Fibroblast of skin of right quadriceps (primary cell): ENCODE data around the gene TRIM15.
"Not testable (repeated sequence)": the region's sequence is repeated elsewhere in the genome, so short reads cannot be mapped to it uniquely, and the experiment has no call there.

Source experiments
- DNase-seq: peaks from one replicate; pipeline ENCODE4 v3.0.0-alpha.2; 2013

Gene TRIM15

DNA sequence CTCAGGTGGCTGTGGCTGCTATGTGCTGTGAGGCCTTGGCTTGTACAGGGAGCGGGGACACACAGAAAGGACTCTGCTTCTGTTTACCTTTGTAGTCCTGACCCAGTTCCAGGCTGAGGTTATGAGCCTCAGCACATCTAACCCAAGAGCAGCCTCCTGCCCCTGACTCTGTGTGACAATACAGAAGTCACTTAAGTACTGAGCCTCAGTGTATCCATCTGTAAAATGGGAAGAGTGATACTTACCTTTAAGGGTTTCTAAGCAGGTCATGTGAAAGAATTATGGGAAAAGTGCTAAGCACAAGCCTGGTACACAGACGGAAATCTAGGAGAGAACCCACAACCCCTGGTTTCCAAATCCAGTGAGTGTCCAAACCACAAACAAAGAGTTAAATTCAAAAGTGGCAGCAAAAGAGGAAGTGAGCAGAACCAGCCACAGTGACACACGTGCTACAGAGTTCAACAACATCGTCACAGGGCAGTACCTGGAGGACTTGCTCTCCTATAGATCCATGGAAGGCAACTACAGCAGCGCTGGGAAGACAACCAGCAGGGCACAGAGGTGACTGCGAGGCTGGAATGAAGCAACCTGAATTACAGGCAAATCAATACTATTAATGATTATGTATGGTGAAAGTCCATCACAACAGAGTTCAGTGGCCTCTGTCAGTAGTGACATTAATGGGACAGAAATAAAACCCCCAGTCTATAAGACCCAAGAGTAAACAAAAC, 37.4 kb downstream of the TRIM15 start:
- no peak for DNase-seq

DNA sequence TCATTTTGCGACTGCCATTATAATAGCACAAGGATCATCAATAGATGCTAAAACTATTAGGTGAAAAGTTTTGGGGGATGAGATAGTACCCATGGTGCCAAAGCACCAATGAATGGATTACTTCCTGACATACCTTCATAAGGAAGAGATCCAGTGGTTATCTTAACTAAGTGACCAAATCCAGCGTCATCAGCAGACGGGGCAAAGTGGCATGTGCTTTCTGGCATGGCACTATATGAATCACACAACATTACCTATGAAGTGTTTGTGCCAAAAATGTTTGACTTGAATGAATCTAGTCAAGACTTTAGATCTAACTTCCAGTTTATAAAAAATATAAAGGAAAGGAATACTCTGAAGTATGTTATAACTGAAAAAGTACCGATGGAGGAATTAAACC, 39.0 kb downstream of the TRIM15 start:
- DNase-seq, result no peak

DNA sequence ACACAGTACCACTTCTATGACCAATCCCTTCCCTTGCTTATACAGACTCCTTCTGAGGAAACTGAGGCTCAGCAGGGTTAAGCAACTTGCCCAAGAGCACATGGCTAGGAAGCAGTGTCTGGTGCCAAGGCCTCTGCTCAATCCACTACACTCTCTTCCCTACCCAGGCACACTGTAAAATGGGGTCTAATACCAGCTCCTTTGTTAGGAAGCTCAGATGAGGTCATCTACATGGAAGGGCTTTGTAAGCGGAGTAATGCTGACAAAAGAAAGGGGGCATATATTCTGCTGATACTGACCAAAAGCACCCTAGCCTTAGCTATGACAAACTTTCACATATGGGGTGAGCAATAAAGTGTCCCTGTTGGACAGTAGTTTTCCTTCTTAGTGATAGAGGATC, 40.8 kb downstream of the TRIM15 start:
- no peak for DNase-seq

DNA sequence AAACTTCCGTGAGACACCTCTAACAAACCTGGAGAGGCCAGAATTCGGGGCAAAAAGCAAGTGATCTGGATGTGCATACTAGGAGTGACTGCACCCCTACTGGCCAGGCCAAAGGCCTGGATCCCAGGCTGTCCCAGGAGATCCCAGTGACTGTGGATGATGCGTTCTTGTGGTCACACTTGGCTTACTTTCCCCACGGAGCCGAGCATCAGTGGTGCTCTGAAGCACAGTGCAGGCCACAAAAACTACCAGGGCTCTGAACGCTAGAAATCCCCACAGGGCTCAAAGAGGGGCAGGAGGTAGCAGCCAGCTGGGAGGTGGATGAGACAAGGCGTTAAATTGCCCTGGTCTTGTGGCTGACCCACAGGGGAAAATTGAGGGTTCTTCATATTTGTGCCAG, 42.8 kb downstream of the TRIM15 start:
- no peak for DNase-seq

DNA sequence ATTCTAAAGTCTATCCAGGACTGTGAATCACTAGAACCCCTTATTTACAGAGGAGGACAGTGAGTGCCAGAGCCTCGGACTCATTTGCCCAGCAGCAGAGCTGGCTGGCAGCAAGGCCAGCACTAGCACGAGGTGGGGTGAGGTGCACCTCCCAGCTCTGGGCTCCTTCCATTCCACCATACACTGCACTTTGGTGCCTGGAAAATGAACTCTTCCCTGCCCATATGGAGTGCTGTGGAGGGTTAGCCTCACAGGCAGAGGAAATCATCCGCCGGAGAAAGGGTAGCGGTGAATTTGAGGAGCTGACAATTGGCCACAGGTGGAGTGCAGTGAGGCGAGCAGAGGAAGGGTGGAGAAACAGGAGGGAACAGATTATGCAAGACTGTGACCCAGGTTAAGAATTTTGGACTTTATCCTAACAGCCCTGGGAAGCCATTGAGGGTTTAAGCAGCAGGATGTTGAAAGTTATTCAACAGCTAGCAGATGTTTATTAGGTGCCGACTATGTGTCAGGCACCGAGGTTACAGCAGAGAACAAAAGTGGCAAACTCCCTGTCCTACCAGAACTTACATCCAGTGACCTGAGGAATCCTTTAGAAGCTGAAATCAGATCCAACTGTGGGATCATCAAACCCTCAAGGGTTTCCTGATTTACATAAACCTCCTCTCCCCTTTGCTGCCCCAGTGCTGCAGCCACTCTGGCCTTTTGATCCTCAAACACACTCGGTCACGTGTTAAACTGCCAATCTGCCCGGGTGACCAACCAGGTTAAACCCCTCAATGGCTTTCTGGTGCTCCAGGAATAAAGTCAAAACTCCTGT, 43.7 kb downstream of the TRIM15 start:
- DNase-seq, result peak; percentile 19

DNA sequence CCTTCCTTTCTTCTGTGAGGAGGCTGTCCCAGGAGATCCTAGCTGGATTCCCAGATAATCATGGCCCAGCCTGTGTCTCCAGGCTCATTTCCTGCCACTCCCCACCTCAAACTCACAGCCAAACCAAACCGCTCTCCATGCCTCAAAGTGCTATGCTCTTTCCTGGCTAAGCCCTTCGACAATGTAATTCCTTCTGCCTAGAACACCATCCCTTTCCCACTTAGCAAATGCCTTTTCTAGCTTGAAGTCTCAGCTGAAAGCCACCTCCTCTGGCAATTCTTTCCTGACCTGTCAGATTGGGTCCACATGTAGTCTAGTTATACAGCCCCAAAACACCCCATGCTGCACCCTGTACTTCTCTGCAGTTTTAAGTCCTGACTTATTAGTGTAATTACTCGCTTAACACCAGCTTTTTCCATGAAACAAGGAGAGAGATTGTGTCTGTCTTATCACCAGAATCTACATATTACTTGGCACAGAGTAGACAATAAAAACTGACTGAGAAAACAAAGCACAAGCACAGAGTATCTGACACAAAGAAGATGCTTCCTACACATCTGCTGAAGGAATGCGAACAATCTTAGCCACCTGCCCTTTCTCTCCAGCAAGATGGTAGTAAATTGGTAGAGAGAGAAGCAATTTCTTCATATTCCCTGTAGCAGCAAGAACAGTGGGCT, 44.4 kb downstream of the TRIM15 start:
- peak; percentile 29 for DNase-seq

DNA sequence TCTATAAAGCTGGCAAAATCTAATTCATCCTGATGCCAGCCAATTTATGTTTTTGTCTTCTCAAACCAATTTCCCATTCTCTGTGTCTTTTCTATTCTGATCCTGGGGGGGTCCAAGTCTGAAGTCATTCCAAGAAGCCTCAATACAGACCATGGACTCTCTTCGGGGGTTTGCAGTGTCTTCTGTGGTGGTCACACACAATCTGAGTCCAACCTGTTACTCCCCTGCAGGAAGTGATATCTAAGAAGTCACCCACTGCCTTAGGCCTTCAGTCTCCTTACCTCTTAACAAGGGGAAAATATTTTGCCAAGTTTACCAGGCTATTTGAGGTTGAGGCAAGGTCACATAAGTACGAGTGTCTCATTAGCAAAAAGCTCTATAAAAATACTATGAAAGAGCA, 48.0 kb downstream of the TRIM15 start:
- no peak for DNase-seq

DNA sequence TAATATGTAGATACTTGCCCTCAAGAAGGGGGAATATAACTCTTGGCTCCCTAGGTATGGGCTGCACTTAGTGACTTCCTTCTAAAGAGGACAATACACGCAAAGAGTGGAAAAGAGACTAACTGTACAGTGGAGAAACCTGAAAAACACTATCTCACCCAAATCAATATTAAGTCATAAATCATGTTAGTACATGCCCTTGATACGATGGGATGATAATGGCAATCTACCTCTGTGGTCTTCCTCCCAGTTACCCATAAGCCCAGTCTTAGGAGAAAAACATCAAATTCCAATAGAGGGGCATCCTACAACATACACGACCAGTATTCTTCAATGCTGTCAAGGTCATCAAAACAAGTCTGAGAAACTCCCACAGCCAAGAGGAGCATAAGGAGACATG, 48.6 kb downstream of the TRIM15 start:
- DNase-seq, result no peak

DNA sequence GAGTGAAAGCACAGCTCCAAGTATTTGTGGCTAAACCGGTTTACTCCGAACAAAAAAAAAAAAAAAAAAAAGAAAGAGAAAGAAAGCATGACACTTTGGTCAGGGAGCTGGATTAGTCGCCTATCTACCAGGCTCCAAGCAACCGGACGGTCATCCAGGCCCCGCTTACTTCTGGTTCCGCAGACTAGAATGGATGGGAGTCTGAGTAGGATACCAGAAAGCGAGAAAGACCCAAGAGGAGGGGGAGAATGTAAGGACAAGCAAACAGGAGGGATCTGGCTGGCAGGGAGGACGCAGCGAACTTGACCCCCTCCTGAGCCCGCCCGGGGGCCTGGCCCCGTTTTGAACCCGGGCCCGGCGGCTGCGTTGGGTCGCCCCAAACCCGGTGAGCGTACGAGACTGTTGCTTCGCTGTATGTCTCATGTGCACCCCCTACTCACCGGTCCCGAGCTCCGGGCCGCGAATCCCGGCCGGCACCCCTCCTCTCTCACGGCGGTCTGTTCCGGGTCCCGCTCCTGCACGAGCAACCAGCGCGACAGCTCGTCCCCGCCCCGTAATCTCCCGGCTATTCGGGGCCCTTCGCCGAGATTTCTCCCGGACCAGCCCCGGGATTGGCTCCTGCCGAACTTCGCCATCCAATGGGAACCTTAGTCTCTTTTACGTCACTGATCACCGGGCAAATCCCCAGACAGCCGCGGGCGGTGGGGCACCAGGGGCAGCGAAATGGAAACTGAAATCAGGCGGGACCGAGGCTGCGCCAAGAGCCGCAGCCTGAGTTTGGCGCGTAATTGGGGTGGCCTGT, 49.7 kb downstream of the TRIM15 start, which contains the start of gene TRIM26:
TRIM26 (minus strand) TSS at position 542 of the 802 bp plus-strand sequence. CDS start 14,303 bp downstream, outside the sequence.
- peak; percentile 97 for DNase-seq

DNA sequence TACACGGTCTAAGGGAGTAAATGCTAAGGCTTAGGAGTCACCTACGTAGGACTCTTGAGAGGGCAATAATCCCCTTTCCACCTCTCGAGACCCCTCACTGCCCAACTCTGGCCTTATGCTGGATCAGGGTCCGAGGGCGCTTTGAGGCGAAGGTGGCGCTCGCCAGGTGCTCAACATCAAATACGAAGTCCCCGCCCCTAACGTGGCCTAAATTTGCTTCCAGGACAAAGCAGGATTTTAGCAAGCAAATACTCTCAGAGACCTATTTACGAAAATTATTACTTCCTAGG, 50.3 kb downstream of the TRIM15 start:
- DNase-seq, result no peak

DNA sequence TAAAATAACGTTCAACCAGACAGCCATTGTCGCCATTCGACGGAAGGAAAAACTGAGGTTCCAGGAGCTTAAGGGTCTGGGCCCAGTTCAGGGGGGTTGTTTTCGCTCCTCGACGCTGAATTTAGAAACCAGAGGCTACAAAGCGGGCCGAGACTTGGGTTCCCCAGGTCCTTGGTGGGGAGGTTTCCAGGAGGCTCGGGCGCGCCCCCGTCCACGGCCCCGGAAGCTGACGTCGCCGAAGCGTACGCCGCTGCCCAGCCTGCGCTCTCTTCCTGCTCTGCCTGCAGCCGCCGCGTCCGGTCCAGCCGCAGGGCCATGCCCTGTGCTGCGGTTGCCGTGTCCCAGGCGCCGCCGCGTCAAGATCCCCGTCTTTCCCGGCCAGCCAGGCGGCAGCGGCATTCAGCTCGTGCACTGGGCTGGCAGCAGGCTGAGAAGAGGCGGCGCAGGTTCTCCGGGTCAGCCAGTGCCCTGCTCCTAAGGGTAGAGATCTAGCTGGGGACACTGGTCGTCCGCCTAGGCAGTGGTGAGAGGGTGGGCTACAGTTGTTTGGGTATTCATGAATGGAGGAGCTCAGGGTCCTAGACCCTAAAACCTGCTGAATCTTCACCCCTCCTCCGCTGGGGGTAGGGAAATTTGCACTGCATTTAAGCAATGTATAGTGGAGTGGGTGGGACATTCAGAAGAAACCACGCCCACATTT, 50.8 kb downstream of the TRIM15 start:
- peak; percentile 53 for DNase-seq

DNA sequence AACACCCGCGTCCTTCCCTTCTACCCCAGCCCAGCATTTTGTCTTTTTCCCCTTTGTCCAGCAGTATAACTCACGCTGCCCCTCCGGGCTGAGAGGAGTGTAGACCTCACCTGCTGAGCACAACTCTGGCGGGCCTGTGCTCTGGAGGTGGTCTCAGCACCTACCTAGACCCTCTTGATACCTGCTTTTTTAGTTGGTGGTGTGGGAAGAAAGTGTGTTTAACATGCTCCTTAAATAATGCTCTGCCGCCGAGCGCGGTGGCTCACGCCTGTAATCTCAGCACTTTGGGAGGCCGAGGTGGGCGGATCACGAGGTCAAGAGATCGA, 51.3 kb downstream of the TRIM15 start:
- DNase-seq, result no peak

DNA sequence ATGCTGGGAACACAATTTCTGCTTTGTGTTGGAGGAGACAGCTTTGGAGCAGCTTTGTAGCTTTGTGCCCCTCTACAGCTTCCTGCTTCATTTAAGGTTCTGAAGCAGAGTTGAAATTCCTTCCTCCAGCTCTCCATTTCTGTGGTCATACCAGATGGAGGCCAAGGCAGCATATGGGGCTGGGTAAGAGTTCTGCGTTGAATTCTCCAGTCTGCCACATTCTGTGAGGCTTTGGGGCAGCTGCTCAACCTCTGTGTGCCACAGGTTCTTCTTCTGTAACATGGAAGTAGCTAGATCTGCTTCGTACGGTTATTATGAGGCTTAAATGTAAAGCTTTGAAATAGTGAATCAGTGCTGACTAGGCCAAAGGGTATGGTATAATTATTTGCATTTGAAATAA, 52.8 kb downstream of the TRIM15 start:
- DNase-seq, result no peak

DNA sequence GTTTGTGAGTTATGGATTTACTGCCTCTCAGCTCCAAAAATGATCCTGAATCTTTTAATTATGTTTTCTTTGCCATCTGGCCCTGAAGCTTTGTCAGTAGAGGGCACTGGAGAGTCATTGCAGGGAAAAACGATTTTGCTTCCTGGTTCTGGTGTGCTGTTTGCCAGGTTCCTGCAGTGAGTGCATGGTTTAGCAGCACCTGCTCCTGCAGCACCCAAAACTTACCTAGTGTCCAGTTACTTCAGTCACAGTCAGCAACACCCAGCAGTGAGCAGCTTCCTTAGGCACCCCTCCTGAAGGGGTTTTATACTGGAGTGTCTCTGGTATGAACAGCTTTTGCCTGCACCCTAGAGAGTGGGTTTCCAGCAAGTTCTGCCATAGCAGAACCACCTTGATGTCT, 55.9 kb downstream of the TRIM15 start:
- peak; percentile 43 for DNase-seq

DNA sequence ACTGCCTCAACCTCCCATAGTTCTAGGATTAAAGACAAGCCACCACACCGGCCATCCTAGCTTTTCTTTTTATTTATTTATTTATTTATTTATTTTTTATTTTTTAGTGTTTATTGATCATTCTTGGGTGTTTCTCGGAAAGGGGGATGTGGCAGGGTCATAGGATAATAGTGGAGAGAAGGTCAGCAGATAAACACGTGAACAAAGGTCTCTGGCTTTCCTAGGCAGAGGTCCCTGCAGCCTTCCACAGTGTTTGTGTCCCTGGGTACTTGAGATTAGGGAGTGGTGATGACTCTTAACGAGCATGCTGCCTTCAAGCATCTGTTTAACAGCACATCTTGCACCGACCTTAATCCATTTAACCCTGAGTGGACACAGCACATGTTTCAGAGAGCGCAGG, 58.0 kb downstream of the TRIM15 start:
- DNase-seq, result not testable (repeated sequence)

DNA sequence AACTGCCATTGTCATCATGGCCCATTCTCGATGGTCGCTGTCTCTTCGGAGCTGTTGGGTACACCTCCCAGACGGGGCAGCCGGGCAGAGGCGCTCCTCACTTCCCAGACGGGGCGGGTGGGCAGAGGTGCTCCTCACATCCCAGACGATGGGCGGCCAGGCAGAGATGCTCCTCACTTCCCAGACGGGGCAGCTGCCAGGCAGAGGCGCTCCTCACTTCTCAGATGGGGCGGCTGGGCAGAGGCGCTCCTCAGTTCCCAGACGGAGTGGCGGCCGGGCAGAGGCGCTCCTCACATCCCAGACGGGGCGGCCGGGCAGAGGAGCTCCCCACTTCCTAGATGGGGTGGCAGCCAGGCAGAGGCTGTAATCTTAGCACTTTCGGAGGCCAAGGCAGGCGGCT, 58.6 kb downstream of the TRIM15 start:
- not testable (repeated sequence) for DNase-seq
